ENCODE measurements around the gene RPL41.

DNA sequence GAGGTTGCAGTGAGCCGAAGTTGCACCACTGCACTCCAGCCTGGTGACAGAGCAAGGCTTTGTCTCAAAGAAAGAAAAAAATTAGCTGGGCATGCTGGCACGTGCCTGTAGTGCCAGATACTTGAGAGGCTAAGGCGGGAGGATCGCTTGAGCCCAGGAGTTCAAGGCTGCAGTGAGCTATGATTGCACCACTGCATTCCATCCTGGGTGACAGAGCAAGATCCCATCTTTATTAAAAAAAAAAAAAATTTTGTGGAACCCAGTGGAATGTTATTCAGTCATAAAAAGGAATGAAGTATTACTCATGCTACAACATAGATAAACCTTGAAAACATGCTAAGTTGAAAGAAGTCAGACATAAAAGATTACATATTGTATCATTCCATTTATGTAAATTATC, 44.8 kb upstream of the RPL41 start:
- TF ChIP-seq GATA2 (IDR thresholded peaks at IDR 0.05; ENCODE audit: low read depth, low read length) = no peak
- TF ChIP-seq GATA3 (IDR thresholded peaks at IDR 0.05; ENCODE audit: low read depth, low read length) = no peak

Measured in SH-SY5Y (cell line).